Smooth muscle cell (in vitro differentiated cells): ENCODE results near the gene GRM4. TPM values are rescaled to one million over a fixed set of nuclear protein-coding genes. Genes with fewer than 3 reads are reported as not detected.

Source experiments
- DNase-seq: peaks from one replicate; lab custom pipeline; 2025; ENCODE audit not compliant: unreplicated experiment; lab: John Stamatoyannopoulos, UW
- H2AFZ ChIP-seq: fragments of 200-600 bp; sonication (generic); 2 replicates; pipeline ENCODE4 v1.6.0; 2016; ENCODE audit warnings: antibody characterized with exemption, low read depth, mild to moderate bottlenecking
- H3F3A ChIP-seq: fragments of 200-600 bp; sonication (generic); 2 replicates; pipeline ENCODE4 v1.6.0; 2017; ENCODE audit warnings: antibody characterized with exemption, low read depth
- H3K27ac ChIP-seq: fragments of 200-600 bp; sonication (generic); 2 replicates; pipeline ENCODE4 v1.5.1; 2016; ENCODE audit warnings: low read depth, mild to moderate bottlenecking
- H3K27me3 ChIP-seq: fragments of 200-600 bp; sonication (generic); 2 replicates; pipeline ENCODE4 v1.6.1; 2016; ENCODE audit warnings: low read depth, mild to moderate bottlenecking
- H3K36me3 ChIP-seq: fragments of 200-600 bp; sonication (generic); 2 replicates; pipeline ENCODE4 v1.5.1; 2016; ENCODE audit warnings: low read depth
- H3K4me1 ChIP-seq: fragments of 200-600 bp; sonication (generic); 2 replicates; pipeline ENCODE4 v1.5.1; 2016; ENCODE audit warnings: low read depth
- H3K4me2 ChIP-seq: fragments of 200-600 bp; sonication (generic); 2 replicates; pipeline ENCODE4 v1.6.0; 2016; ENCODE audit warnings: mild to moderate bottlenecking
- H3K4me3 ChIP-seq: fragments of 200-600 bp; sonication (generic); 2 replicates; pipeline ENCODE4 v1.5.1; 2016; ENCODE audit warnings: mild to moderate bottlenecking
- H3K79me2 ChIP-seq: fragments of 200-600 bp; sonication (generic); 2 replicates; pipeline ENCODE4 v1.6.0; 2016; ENCODE audit warnings: low read depth, mild to moderate bottlenecking
- H3K9ac ChIP-seq: fragments of 200-600 bp; sonication (generic); 2 replicates; pipeline ENCODE4 v1.6.0; 2016; ENCODE audit warnings: low read depth
- H3K9me3 ChIP-seq: fragments of 200-600 bp; sonication (generic); replicated peaks from 2 replicates; pipeline ENCODE4 v1.5.1; 2016; ENCODE audit warnings: low read depth
- H4K20me1 ChIP-seq: fragments of 200-600 bp; sonication (generic); 2 replicates; pipeline ENCODE4 v1.6.0; 2016; ENCODE audit warnings: low read depth
- CTCF ChIP-seq: fragments of 200-600 bp; sonication (generic); IDR thresholded peaks from 2 replicates; pipeline ENCODE4 v1.5.1; 2017; ENCODE audit warnings: borderline replicate concordance, mild to moderate bottlenecking, antibody characterized with exemption; ENCODE audit not compliant: insufficient read depth, poor library complexity, severe bottlenecking
- WGBS: methylation state at CpG from one replicate; pipeline ENCODE4 v1.1.7; 2016; ENCODE audit warnings: low lambda C conversion rate; 5-methylcytosine and 5-hydroxymethylcytosine counted together
- polyA plus RNA-seq: library from polyadenylated mRNA; unstranded; fragments of >200 nt; fragmentation: Nextera tagmentation; extraction: Ambion mirVana; gene quantifications from 2 replicates; pipeline ENCODE4 v1.2.1, GENCODE V29; 2016
- total RNA-seq: library from RNA; depleted of rRNA; stranded (reverse); fragments of >200 nt; gene quantifications from 2 replicates; pipeline ENCODE4 v1.2.3, GENCODE V29; 2014

The GRM4 gene
- total and polyA plus RNA-seq, 2 experiments from 2014 or later = 0.21 TPM; not detected in 1

GRCh38 chr6:34152042-34152524, 6.2 kb upstream of the GRM4 start:
- 79% methylated on average over 9 of the region's 9 CpGs for WGBS
- Histone ChIP-seq H3K4me3 (no peak overlapping the region), H3K27ac (no peak overlapping the region), H3K9ac (no peak overlapping the region), H3K79me2 (no peaks in the 10 kb centered on the region), H3K4me2 (no peak overlapping the region), H2AFZ (no peak overlapping the region), H3K4me1 (no peaks in the 10 kb centered on the region), H3K9me3 (no peaks in the 10 kb centered on the region), H3K27me3 (peaks cover 84% of the 10 kb centered on the region), H4K20me1 (no peaks in the 10 kb centered on the region), H3F3A (no peaks in the 10 kb centered on the region), H3K36me3 (no peaks in the 10 kb centered on the region)
- DNase-seq = no peak
- TF ChIP-seq CTCF = no peak

- no peak overlapping the region for H3K9ac ChIP-seq
- no peak overlapping the region for H3K27ac ChIP-seq
- H3K4me2 ChIP-seq = no peak overlapping the region
- TF ChIP-seq CTCF = no peak
- no peaks in the 10 kb centered on the region for H4K20me1 ChIP-seq
- no peaks in the 10 kb centered on the region for H3K79me2 ChIP-seq
- DNase-seq = no peak
- 22% methylated on average over 19 of the region's 21 CpGs for WGBS
- no peaks in the 10 kb centered on the region for H3K36me3 ChIP-seq
- no peak overlapping the region for H2AFZ ChIP-seq
- no peaks in the 10 kb centered on the region for H3K9me3 ChIP-seq
- H3K27me3 ChIP-seq = peaks cover 90% of the 10 kb centered on the region
- H3K4me1 ChIP-seq = no peaks in the 10 kb centered on the region
- H3K4me3 ChIP-seq = no peak overlapping the region
- H3F3A ChIP-seq = no peaks in the 10 kb centered on the region
Measured at GRCh38 chr6:34151321-34152041, 5.6 kb upstream of the GRM4 start.

GRCh38 chr6:34150766-34151165, 4.9 kb upstream of the GRM4 start:
- H3K4me1 ChIP-seq = no peaks in the 10 kb centered on the region
- H2AFZ ChIP-seq = no peak overlapping the region
- WGBS = 63% methylated on average over 8 of the region's 8 CpGs
- DNase-seq = no peak
- no peak overlapping the region for H3K27ac ChIP-seq
- peaks cover 93% of the 10 kb centered on the region for H3K27me3 ChIP-seq
- no peaks in the 10 kb centered on the region for H4K20me1 ChIP-seq
- H3K9me3 ChIP-seq = no peaks in the 10 kb centered on the region
- H3K4me2 ChIP-seq = no peak overlapping the region
- H3K9ac ChIP-seq = no peak overlapping the region
- no peaks in the 10 kb centered on the region for H3F3A ChIP-seq
- H3K36me3 ChIP-seq = no peaks in the 10 kb centered on the region
- TF ChIP-seq CTCF = no peak
- no peaks in the 10 kb centered on the region for H3K79me2 ChIP-seq
- no peak overlapping the region for H3K4me3 ChIP-seq
